Loucy (cell line): ENCODE measurements around the gene RNF152.

Source experiments
- CTCF ChIP-seq: fragments of 200-600 bp; sonication (generic); conservative IDR thresholded peaks from 2 replicates; pipeline ENCODE4 v1.5.1; 2014; ENCODE audit warnings: mild to moderate bottlenecking, antibody characterized with exemption, low read length
- EZH2phosphoT487 ChIP-seq: fragments of 200-600 bp; IDR thresholded peaks from 2 replicates; pipeline ENCODE4 v1.6.1; 2018; ENCODE audit warnings: antibody characterized with exemption, mild to moderate bottlenecking, moderate library complexity, borderline replicate concordance

GRCh38 chr18:61892683-61893308 lies at the start of gene RNF152:
- TF ChIP-seq CTCF (0 out of 2 replicates have a peak, but pooled peaks have one; percentile 16), EZH2phosphoT487 (no peak)
